Nasal cavity respiratory epithelium epithelial cell of viscerocranial mucosa (primary cell): ENCODE measurements around the gene LTN1. TPM values are rescaled to one million over a fixed set of nuclear protein-coding genes. Genes with fewer than 3 reads are reported as not detected.

Experiments used
- total RNA-seq: library from RNA; depleted of rRNA; stranded (reverse); fragments of >200 nt; gene quantifications from 2 replicates; pipeline ENCODE4 v1.2.3, GENCODE V29; 2014

Gene LTN1, protein sequence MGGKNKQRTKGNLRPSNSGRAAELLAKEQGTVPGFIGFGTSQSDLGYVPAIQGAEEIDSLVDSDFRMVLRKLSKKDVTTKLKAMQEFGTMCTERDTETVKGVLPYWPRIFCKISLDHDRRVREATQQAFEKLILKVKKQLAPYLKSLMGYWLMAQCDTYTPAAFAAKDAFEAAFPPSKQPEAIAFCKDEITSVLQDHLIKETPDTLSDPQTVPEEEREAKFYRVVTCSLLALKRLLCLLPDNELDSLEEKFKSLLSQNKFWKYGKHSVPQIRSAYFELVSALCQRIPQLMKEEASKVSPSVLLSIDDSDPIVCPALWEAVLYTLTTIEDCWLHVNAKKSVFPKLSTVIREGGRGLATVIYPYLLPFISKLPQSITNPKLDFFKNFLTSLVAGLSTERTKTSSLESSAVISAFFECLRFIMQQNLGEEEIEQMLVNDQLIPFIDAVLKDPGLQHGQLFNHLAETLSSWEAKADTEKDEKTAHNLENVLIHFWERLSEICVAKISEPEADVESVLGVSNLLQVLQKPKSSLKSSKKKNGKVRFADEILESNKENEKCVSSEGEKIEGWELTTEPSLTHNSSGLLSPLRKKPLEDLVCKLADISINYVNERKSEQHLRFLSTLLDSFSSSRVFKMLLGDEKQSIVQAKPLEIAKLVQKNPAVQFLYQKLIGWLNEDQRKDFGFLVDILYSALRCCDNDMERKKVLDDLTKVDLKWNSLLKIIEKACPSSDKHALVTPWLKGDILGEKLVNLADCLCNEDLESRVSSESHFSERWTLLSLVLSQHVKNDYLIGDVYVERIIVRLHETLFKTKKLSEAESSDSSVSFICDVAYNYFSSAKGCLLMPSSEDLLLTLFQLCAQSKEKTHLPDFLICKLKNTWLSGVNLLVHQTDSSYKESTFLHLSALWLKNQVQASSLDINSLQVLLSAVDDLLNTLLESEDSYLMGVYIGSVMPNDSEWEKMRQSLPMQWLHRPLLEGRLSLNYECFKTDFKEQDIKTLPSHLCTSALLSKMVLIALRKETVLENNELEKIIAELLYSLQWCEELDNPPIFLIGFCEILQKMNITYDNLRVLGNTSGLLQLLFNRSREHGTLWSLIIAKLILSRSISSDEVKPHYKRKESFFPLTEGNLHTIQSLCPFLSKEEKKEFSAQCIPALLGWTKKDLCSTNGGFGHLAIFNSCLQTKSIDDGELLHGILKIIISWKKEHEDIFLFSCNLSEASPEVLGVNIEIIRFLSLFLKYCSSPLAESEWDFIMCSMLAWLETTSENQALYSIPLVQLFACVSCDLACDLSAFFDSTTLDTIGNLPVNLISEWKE (N-terminal part only)
- 32.1 and 36.3 TPM in 2 replicates for total RNA-seq

DNA sequence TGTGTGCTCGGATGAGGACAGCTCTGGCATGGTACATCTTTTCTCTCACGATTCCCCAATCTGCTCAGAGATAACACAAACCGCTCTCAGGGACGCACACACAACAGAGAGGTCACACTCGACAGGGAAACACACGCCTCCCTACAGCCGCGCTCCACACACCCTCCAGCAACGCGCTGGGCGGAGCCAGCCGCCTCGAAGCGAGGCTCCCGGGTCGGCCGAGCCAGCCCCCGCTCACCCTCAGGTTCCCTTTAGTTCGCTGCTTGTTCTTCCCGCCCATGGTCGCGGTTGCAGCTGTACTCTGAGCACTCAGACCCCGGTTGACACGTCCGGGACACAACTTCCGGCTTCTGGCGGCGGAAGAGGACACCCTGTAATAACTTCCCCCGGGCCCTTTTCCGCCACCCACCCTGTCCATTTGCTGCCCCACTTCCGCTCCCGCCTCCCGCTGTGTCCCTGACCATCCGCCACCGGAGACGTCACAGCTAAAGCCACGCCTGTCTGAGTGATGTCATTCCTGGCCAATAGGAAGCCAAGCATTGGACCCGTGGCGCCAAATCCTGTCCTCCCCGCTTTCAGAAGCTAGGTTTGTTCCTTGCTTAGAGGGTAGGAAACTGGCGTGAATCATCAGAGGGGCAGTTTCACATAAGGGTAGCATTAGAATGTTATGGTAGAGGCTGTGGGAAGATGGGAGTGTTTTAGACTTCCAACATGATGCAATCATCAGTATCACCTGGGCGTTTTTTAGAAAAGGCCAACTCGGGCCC lies at the start of gene LTN1:
TSS of gene LTN1 (minus strand) at position 352 of the 767 bp plus-strand sequence. CDS start at position 280, 72 bp downstream.

DNA sequence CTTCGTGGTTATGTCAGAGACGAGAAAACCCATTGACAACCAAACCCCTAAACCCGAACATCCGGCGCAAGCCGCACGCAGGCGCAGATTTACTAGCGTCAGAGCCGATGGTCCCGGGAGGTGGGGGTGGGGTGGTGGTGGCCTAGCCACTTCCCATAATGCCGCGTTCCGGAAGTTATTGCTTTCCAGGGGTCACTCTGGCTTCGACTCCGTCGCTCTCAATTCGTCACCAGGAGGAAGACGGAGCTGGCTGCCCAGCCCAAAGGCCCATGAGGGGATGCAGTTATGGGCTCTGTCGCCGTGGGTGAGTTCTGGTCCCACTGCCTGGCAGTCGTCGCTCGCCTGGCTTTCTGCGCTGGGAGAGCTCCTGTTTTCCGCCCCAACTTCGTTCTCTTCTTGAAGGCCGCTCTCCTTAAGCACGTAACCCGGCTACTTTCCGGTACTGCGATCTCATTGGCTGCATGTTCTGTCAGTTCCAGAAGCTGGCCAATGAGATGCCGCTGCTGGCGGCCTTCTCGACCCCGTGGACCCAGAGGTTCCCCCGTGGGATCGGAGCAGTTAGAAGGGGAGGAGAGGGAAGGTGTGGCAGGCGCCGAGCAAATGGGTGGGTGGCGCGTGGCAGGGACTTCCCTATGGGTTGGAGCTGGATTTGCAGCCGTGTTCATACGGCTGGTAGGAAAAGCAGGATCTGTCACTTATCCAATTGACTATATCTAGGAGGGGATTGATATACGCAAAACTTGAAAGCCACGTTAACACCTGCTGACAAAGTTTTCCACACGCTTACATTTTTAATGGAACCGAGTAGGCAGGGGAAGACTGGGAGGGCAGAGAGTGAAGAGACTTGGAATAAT lies 32.0 kb upstream of the LTN1 start, which contains the start of gene USP16:
TSS of gene USP16 (plus strand) at position 195 of the 854 bp plus-strand sequence. CDS start 3,246 bp downstream, outside the sequence.

Other genes with a start within 250 kb of the LTN1 start
- gene RWDD2B, start 26.5 kb upstream of the LTN1 start, total RNA-seq: 11.6 and 18.4 TPM in 2 replicates
- gene USP16, start 31.8 kb upstream of the LTN1 start, total RNA-seq: 31.6 and 34.9 TPM in 2 replicates
- gene CCT8, start 80.8 kb upstream of the LTN1 start, total RNA-seq: 186 and 274 TPM in 2 replicates
- gene MAP3K7CL, start 137.8 kb upstream of the LTN1 start, total RNA-seq: 4.1 and 4.9 TPM in 2 replicates